HEK293 (cell line): ENCODE data around the gene TSPYL4.

Source experiments
- MZF1 ChIP-seq: fragments of 450-650 bp; formaldehyde crosslinking; IDR thresholded peaks from 2 replicates; pipeline ENCODE4 v1.5.1; 2017; ENCODE audit warnings: missing biosample characterization, missing genetic modification characterization, borderline replicate concordance
- TCF7L2 ChIP-seq: IDR thresholded peaks from 2 replicates; pipeline ENCODE4 v1.6.1; 2011; ENCODE audit warnings: low read depth, mild to moderate bottlenecking, inconsistent platforms, low read length, moderate library complexity, borderline replicate concordance
- YY1 ChIP-seq: fragments of 450-650 bp; formaldehyde crosslinking; IDR thresholded peaks from 2 replicates; pipeline ENCODE4 v1.5.1; 2018; ENCODE audit warnings: missing biosample characterization, missing genetic modification characterization
- ZFP41 ChIP-seq: fragments of 450-650 bp; formaldehyde crosslinking; IDR thresholded peaks from 2 replicates; pipeline ENCODE4 v1.5.1; 2016; ENCODE audit warnings: missing biosample characterization, missing genetic modification characterization, borderline replicate concordance
- ZNF324 ChIP-seq: fragments of 450-650 bp; formaldehyde crosslinking; IDR thresholded peaks from 2 replicates; pipeline ENCODE4 v1.5.1; 2016; ENCODE audit warnings: missing biosample characterization, missing genetic modification characterization
- ZNF366 ChIP-seq: fragments of 450-650 bp; formaldehyde crosslinking; conservative IDR thresholded peaks from 2 replicates; pipeline ENCODE4 v1.5.1; 2016; ENCODE audit warnings: missing biosample characterization, missing genetic modification characterization
- ZNF423 ChIP-seq: fragments of 450-650 bp; formaldehyde crosslinking; IDR thresholded peaks from 2 replicates; pipeline ENCODE4 v1.5.1; 2016; ENCODE audit warnings: missing biosample characterization, missing genetic modification characterization
- ZNF549 ChIP-seq: fragments of 450-650 bp; IDR thresholded peaks from 2 replicates; pipeline ENCODE4 v1.5.1; 2018; ENCODE audit warnings: missing biosample characterization, missing genetic modification characterization, mild to moderate bottlenecking, inconsistent platforms, moderate library complexity
- TF ChIP-seq, protein P1 (sequence below): fragments of 450-650 bp; formaldehyde crosslinking; IDR thresholded peaks from 2 replicates; pipeline ENCODE4 v1.5.1; 2016; ENCODE audit warnings: missing biosample characterization, missing genetic modification characterization
- TF ChIP-seq, protein P2 (sequence below): fragments of 450-650 bp; formaldehyde crosslinking; IDR thresholded peaks from 2 replicates; pipeline ENCODE4 v1.5.1; 2016; ENCODE audit warnings: missing biosample characterization, missing genetic modification characterization, low read depth
- TF ChIP-seq, protein P3 (sequence below): fragments of 450-650 bp; formaldehyde crosslinking; IDR thresholded peaks from 2 replicates; pipeline ENCODE4 v1.5.1; 2016; ENCODE audit warnings: missing biosample characterization, missing genetic modification characterization
- TF ChIP-seq, protein P4 (sequence below): fragments of 450-650 bp; formaldehyde crosslinking; IDR thresholded peaks from 2 replicates; pipeline ENCODE4 v1.5.1; 2017; ENCODE audit warnings: missing biosample characterization, missing genetic modification characterization
- TF ChIP-seq, protein P5 (sequence below): fragments of 450-650 bp; formaldehyde crosslinking; IDR thresholded peaks from 2 replicates; pipeline ENCODE4 v1.5.1; 2016; ENCODE audit warnings: missing biosample characterization, missing genetic modification characterization

DNA sequence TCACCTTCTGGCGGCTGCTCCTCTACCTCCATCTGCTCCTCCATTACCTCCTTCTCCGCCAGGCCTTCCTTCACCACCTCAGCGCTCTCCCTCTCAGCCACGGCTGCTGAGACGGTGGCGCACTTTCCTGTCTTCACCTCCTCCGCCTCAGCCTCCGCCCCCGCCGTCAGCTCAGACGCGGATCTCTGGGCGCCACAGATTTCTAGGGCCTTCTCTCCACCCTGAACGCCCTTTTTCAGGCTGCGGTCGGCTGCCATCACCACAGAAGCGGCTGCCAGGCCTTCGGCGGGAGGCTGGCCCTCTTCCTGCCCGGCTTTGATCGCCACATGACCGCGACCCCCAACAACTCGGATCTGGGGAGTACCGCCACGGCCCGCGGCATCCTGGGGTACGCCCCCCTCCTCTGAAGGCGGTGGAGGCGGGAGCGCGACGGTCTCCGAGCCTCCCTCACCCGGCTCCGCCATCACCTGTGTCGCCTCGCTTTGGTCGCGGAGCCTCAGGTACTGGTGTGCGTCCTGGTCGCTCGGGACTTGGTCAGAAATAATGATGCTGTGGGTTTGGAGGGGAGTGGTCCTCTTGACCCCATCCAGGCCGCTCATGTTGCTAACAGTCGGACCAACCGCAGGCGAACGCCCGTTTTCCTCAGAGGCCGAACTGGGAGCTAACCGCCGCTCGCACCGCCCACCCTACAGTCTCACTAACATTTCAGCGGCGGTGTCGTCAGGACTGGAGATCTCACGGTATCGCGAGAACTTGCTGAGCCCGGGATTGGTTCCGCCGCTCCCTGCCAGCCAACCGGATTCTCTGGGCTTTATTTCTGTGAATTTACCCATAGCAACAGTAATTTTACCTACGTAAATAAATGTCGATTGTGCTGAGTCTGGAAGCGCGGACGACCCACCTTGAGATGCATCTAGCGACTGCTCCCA is 25.6 kb upstream of the TSPYL4 start, which contains the start of gene TSPYL1:
- TF ChIP-seq, protein P1, sequence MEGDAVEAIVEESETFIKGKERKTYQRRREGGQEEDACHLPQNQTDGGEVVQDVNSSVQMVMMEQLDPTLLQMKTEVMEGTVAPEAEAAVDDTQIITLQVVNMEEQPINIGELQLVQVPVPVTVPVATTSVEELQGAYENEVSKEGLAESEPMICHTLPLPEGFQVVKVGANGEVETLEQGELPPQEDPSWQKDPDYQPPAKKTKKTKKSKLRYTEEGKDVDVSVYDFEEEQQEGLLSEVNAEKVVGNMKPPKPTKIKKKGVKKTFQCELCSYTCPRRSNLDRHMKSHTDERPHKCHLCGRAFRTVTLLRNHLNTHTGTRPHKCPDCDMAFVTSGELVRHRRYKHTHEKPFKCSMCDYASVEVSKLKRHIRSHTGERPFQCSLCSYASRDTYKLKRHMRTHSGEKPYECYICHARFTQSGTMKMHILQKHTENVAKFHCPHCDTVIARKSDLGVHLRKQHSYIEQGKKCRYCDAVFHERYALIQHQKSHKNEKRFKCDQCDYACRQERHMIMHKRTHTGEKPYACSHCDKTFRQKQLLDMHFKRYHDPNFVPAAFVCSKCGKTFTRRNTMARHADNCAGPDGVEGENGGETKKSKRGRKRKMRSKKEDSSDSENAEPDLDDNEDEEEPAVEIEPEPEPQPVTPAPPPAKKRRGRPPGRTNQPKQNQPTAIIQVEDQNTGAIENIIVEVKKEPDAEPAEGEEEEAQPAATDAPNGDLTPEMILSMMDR (tag by site-specific recombination), result peak; percentile 87
- TF ChIP-seq ZNF366 (tag by site-specific recombination) (peak; percentile 89), ZFP41 (no peak), MZF1 (tag by site-specific recombination) (no peak), TCF7L2 (no peak), ZNF423 (tag by site-specific recombination) (no peak), YY1 (tag by site-specific recombination) (peak; percentile 67), ZNF549 (tag by site-specific recombination) (no peak), ZNF324 (tag by site-specific recombination) (no peak)
- TF ChIP-seq, protein P2, sequence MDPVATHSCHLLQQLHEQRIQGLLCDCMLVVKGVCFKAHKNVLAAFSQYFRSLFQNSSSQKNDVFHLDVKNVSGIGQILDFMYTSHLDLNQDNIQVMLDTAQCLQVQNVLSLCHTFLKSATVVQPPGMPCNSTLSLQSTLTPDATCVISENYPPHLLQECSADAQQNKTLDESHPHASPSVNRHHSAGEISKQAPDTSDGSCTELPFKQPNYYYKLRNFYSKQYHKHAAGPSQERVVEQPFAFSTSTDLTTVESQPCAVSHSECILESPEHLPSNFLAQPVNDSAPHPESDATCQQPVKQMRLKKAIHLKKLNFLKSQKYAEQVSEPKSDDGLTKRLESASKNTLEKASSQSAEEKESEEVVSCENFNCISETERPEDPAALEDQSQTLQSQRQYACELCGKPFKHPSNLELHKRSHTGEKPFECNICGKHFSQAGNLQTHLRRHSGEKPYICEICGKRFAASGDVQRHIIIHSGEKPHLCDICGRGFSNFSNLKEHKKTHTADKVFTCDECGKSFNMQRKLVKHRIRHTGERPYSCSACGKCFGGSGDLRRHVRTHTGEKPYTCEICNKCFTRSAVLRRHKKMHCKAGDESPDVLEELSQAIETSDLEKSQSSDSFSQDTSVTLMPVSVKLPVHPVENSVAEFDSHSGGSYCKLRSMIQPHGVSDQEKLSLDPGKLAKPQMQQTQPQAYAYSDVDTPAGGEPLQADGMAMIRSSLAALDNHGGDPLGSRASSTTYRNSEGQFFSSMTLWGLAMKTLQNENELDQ (tag by site-specific recombination), result no peak
- TF ChIP-seq, protein P3, sequence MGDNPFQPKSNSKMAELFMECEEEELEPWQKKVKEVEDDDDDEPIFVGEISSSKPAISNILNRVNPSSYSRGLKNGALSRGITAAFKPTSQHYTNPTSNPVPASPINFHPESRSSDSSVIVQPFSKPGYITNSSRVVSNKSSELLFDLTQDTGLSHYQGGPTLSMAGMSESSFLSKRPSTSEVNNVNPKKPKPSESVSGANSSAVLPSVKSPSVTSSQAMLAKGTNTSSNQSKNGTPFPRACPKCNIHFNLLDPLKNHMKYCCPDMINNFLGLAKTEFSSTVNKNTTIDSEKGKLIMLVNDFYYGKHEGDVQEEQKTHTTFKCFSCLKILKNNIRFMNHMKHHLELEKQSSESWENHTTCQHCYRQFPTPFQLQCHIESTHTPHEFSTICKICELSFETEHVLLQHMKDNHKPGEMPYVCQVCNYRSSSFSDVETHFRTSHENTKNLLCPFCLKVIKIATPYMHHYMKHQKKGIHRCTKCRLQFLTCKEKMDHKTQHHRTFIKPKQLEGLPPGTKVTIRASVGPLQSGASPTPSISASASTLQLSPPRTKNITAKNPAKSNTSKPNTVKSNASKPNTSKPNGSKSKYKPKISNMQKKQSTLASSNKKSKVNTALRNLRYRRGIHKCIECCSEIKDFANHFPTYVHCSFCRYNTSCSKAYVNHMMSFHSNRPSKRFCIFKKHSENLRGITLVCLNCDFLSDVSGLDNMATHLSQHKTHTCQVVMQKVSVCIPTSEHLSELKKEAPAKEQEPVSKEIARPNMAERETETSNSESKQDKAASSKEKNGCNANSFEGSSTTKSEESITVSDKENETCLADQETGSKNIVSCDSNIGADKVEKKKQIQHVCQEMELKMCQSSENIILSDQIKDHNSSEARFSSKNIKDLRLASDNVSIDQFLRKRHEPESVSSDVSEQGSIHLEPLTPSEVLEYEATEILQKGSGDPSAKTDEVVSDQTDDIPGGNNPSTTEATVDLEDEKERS, result no peak
- TF ChIP-seq, protein P4, sequence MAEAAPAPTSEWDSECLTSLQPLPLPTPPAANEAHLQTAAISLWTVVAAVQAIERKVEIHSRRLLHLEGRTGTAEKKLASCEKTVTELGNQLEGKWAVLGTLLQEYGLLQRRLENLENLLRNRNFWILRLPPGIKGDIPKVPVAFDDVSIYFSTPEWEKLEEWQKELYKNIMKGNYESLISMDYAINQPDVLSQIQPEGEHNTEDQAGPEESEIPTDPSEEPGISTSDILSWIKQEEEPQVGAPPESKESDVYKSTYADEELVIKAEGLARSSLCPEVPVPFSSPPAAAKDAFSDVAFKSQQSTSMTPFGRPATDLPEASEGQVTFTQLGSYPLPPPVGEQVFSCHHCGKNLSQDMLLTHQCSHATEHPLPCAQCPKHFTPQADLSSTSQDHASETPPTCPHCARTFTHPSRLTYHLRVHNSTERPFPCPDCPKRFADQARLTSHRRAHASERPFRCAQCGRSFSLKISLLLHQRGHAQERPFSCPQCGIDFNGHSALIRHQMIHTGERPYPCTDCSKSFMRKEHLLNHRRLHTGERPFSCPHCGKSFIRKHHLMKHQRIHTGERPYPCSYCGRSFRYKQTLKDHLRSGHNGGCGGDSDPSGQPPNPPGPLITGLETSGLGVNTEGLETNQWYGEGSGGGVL (tag by site-specific recombination), result peak; percentile 61
- TF ChIP-seq, protein P5, sequence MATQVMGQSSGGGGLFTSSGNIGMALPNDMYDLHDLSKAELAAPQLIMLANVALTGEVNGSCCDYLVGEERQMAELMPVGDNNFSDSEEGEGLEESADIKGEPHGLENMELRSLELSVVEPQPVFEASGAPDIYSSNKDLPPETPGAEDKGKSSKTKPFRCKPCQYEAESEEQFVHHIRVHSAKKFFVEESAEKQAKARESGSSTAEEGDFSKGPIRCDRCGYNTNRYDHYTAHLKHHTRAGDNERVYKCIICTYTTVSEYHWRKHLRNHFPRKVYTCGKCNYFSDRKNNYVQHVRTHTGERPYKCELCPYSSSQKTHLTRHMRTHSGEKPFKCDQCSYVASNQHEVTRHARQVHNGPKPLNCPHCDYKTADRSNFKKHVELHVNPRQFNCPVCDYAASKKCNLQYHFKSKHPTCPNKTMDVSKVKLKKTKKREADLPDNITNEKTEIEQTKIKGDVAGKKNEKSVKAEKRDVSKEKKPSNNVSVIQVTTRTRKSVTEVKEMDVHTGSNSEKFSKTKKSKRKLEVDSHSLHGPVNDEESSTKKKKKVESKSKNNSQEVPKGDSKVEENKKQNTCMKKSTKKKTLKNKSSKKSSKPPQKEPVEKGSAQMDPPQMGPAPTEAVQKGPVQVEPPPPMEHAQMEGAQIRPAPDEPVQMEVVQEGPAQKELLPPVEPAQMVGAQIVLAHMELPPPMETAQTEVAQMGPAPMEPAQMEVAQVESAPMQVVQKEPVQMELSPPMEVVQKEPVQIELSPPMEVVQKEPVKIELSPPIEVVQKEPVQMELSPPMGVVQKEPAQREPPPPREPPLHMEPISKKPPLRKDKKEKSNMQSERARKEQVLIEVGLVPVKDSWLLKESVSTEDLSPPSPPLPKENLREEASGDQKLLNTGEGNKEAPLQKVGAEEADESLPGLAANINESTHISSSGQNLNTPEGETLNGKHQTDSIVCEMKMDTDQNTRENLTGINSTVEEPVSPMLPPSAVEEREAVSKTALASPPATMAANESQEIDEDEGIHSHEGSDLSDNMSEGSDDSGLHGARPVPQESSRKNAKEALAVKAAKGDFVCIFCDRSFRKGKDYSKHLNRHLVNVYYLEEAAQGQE (tag by site-specific recombination), result peak; percentile 38; the same call in 1 of the 2 replicates
